Fibroblast of skin of scalp (primary cell): Measurements from ENCODE around the gene THBS1.

Experiments
- DNase-seq: peaks from one replicate; pipeline ENCODE4 v3.0.0-alpha.2; 2013

Gene THBS1

DNA sequence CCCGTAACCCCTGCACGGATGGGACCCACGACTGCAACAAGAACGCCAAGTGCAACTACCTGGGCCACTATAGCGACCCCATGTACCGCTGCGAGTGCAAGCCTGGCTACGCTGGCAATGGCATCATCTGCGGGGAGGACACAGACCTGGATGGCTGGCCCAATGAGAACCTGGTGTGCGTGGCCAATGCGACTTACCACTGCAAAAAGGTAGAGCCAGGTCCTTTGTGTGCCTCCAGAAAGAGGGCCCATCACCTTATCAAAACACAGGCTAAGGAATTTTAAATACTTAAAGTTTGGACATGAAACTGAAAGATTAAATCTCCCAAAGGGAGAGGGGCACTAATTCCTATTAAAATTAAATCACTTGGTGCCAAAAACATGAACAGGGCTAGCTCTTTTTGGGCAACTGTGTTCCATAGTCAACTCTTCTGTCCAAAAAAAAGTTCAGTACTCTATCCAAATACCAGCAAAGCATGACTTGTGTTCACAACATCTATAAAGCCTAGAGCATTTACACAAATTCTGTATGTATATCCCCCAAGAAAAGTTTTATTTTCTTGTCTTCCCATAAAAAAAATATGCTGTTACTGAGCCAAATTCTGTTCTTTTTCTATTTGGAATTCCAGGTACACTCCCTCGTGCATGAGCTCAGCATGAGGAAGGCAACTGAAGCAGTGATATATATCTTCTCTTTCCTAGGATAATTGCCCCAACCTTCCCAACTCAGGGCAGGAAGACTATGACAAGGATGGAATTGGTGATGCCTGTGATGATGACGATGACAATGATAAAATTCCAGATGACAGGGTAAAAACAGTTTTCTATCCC lies 9.2 kb downstream of the THBS1 start:
- DNase-seq: peak; percentile 49

DNA sequence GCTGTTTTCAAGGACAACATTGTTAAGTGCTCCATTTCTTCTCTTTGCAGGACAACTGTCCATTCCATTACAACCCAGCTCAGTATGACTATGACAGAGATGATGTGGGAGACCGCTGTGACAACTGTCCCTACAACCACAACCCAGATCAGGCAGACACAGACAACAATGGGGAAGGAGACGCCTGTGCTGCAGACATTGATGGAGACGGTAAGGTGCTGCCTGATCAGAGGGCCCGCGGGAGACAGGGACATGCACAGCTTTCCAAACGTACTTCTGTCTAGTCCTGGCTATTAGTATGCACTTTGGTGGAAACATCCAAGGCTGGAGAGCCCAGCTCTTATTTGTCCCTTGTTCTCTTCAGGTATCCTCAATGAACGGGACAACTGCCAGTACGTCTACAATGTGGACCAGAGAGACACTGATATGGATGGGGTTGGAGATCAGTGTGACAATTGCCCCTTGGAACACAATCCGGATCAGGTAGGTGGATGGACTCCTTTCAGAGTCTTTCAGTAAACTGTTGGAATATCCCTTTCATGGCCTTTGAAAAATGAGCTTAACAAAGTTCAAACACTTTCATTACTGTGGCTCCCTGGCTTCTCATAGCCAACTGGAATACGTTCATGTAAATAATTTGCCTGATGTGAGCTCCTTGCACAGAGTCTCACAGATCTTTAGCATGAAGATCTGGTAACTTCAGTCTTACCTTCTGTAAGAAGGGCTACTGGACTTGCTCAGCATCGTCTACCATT lies 10.4 kb downstream of the THBS1 start:
- peak; percentile 48 for DNase-seq

DNA sequence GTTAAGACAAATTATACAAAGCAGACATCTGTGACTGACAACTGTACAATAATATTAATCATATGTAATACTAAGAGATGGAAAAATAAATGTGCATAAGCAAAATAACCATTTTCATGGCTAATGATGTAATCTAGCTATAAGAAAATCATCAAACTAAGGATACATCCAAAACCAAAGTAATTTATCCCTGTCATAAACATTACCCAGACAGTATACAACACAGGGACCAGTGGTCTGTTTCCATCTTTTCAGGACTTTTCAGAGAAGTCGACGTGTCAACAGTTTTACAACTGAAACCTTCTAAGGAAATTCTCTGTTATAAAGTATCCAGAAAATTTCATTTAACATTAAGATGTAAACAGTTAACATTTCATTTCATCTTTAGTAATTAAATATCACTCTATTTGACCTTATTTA lies 11.0 kb downstream of the THBS1 start:
- DNase-seq: peak; percentile 47

DNA sequence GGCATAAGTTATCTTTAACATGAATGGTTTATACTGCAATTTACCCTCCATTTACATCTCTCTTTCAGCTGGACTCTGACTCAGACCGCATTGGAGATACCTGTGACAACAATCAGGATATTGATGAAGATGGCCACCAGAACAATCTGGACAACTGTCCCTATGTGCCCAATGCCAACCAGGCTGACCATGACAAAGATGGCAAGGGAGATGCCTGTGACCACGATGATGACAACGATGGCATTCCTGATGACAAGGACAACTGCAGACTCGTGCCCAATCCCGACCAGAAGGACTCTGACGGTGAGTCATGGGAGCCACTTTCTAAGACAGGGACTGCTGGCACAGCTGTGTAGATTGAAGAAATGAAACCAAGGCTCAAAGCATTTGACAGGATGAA lies 11.6 kb downstream of the THBS1 start:
- DNase-seq: peak; percentile 77

DNA sequence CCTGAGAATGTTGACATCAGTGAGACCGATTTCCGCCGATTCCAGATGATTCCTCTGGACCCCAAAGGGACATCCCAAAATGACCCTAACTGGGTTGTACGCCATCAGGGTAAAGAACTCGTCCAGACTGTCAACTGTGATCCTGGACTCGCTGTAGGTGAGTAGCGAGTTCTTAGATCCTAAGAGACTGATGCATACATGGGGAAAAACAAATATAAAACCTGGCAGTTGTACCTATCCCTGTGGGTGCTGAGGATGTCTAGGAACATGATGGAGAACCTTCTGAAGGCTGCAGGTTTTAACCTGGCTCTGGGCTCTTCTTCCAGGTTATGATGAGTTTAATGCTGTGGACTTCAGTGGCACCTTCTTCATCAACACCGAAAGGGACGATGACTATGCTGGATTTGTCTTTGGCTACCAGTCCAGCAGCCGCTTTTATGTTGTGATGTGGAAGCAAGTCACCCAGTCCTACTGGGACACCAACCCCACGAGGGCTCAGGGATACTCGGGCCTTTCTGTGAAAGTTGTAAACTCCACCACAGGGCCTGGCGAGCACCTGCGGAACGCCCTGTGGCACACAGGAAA lies 12.3 kb downstream of the THBS1 start:
- peak; percentile 43 for DNase-seq

DNA sequence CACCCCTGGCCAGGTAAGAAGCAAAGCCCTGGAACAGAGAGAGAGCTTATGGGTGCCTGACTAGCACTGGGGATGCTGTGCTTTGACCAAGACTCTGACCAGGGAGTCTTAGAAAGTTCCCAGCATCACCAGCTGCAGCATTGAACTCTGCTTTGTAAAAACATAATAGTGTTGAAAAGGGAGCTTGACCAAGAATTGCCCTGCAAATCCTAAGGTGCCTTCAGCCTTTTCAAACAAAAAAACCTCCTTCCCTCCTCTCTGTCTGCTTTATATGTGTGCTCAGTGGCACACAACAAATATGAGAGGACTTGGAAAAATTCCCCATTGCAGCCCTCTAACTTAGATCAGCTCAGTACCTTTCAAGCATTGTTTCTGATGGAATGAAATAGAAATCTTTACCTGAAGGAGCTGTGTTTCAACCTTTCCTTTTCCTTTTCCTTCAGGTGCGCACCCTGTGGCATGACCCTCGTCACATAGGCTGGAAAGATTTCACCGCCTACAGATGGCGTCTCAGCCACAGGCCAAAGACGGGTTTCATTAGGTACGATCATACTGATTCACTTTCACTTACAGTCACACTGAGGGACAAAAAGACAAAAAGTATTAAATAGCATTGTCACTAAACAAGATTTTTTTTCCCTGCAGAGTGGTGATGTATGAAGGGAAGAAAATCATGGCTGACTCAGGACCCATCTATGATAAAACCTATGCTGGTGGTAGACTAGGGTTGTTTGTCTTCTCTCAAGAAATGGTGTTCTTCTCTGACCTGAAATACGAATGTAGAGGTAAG lies 13.0 kb downstream of the THBS1 start:
- no peak for DNase-seq

DNA sequence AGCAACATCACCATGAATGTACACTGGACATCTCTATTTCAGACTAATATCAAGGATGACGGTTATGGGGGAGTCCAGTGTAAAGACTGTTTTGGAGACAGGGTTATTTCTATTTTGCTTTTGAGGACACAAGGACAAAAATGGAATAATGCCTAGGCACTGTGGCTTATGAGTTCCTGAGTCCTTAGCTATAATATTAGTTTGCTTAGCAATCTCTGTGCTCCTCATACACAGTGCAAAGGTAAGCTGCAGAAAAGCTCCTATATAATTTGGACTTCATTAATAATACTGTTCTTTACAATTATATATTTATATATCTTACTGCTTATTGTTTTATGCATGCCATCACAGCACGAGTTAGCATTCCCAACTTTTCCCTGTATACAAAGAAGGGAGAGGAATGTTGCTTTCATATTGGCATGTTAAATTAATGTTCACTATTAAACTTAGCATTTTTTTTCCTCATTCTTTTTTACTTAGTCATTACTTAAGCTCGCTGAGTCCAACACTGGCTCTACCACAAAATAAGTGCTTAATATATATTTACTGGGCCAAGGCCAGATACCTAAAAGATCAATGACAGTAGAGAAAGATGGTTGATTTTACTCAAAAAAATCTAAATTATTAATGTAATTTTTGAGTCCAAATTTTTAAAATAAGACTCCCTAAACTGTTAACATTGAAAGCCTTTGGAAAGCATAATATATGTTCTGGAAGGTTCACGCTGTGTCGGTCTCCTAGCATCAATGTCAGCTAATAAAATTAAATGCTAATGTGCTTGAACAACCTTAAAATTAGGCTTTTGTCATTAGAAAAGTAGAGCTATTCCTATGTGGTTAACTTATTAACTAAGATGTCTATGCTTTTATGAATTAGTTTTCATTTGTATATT lies 13.8 kb downstream of the THBS1 start:
- peak; percentile 74 for DNase-seq

DNA sequence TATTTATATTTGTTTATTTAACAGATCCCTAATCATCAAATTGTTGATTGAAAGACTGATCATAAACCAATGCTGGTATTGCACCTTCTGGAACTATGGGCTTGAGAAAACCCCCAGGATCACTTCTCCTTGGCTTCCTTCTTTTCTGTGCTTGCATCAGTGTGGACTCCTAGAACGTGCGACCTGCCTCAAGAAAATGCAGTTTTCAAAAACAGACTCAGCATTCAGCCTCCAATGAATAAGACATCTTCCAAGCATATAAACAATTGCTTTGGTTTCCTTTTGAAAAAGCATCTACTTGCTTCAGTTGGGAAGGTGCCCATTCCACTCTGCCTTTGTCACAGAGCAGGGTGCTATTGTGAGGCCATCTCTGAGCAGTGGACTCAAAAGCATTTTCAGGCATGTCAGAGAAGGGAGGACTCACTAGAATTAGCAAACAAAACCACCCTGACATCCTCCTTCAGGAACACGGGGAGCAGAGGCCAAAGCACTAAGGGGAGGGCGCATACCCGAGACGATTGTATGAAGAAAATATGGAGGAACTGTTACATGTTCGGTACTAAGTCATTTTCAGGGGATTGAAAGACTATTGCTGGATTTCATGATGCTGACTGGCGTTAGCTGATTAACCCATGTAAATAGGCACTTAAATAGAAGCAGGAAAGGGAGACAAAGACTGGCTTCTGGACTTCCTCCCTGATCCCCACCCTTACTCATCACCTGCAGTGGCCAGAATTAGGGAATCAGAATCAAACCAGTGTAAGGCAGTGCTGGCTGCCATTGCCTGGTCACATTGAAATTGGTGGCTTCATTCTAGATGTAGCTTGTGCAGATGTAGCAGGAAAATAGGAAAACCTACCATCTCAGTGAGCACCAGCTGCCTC lies 14.7 kb downstream of the THBS1 start:
- peak; percentile 57 for DNase-seq

DNA sequence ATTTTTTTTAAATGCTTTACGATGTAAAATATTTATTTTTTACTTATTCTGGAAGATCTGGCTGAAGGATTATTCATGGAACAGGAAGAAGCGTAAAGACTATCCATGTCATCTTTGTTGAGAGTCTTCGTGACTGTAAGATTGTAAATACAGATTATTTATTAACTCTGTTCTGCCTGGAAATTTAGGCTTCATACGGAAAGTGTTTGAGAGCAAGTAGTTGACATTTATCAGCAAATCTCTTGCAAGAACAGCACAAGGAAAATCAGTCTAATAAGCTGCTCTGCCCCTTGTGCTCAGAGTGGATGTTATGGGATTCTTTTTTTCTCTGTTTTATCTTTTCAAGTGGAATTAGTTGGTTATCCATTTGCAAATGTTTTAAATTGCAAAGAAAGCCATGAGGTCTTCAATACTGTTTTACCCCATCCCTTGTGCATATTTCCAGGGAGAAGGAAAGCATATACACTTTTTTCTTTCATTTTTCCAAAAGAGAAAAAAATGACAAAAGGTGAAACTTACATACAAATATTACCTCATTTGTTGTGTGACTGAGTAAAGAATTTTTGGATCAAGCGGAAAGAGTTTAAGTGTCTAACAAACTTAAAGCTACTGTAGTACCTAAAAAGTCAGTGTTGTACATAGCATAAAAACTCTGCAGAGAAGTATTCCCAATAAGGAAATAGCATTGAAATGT lies 15.6 kb downstream of the THBS1 start:
- DNase-seq: peak; percentile 52

DNA sequence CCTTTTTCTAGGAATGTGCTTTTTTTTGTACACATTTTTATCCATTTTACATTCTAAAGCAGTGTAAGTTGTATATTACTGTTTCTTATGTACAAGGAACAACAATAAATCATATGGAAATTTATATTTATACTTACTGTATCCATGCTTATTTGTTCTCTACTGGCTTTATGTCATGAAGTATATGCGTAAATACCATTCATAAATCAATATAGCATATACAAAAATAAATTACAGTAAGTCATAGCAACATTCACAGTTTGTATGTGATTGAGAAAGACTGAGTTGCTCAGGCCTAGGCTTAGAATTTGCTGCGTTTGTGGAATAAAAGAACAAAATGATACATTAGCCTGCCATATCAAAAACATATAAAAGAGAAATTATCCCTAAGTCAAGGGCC lies 16.5 kb downstream of the THBS1 start:
- DNase-seq: no peak

DNA sequence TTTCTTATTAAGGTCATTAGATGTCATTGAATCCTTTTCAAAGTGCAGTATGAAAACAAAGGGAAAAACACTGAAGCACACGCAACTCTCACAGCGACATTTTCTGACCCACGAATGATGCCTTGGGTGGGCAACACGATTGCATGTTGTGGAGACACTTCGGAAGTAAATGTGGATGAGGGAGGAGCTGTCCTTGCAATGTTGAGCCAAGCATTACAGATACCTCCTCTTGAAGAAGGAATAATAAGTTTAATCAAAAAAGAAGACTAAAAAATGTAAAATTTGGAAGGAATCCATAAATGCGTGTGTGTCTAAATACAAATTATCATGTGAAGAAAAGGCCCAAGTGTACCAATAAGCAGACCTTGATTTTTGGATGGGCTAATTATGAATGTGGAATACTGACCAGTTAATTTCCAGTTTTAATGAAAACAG lies 16.9 kb downstream of the THBS1 start:
- peak; percentile 86 for DNase-seq

DNA sequence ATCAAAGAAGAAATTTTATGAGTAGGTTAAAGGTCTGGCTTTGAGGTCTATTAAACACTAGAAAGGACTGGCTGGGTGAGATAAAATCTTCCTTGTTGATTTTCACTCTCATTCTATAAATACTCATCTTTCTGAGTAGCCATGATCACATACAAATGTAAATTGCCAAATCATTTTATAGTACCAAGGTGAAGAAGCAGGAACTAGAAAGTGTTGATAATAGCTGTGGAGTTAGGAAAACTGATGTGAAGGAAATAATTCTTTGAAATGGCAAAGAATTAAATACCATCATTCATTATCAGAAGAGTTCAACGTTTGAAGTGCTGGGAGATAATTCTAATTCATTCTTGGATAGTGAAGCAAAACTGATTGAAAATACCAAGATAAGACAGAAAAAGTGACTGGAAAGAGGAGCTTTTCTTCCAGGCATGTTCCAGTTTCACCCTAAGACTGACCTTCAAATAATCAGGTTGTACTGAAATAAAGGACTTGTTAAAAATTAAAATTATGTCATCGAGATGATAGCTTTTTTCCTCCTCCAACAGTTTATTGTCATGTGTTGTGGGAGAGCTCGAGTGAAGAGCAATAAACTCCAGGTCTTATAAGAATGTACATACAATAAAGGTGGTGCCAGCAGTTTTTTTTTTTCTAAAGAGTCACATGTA lies 17.4 kb downstream of the THBS1 start:
- peak; percentile 81 for DNase-seq

DNA sequence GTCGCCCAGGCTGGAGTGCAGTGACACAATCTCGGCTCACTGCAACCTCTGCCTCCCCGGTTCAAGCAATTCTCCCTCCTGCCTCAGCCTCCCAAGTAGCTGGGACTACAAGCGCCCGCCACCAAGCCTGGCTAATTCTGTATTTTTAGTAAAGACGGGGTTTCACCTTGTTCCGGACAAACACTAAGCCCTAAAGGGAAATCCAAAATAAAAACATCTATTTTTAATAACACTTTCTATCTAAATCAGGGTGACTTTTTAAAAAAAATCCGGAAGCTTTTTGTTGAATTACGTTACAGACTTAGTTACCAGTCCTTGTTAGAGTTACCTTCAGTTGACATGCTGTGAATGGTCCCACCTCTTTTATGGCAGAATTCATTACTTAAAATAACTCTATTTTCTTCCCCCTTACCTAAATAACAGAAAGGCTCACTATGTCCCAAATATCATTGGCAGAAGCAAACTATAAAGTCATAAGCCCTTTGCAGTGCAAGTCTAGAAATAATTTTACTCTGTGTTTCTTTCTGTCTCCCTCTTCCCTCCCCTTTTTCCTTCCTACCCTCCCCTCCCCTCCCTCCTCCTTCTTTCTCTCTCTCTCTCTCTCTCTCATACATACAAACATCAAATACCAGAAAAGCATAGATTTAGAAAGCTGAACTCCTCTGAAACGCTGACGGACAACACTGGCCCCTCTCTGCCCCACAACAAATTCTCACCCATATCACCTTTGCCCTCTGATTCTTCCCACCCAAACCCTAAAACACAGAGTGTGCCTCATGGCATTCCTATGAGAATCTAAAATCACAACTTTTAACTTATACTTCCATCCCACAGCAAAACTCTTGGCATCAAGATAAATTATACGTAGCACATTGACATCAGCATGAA lies 18.3 kb downstream of the THBS1 start:
- peak; percentile 64 for DNase-seq

DNA sequence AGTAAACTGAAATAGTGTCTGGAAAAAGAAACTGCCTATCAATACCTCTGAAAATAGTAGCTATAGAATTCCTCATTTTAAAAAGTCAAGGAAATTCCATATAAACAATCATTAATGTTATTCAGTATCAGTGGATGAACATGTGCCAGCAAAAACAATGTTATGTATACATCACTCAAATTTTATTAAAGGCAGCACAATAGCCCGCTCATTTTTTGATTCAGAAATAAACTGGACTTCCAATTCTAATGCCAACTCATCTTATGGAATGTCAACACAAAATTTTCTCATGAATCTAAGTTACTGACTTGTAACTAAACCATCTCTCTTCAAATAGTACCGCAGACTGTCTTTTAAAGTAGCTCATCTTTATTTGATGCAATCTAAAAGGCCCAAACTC lies 19.0 kb downstream of the THBS1 start:
- DNase-seq: peak; percentile 79

DNA sequence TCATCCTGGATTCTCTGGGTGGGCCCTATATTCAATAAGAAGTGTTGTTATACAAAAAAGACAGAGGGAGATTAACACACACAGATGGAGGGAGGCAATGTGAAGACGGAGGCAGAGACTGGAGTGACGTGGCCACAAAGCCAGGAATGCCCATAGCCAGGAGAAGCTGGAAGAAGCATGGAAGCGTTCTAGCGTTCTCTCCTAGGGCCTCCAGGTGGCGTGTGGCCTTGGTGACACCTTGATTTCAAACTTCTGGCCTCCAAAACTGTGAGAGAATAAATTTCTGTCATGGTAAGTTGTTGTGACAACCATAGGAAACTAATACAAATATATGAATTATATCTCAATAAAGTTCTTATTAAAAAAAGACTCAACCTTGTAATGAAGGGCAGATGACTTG lies 21.3 kb downstream of the THBS1 start:
- DNase-seq: peak; percentile 8

DNA sequence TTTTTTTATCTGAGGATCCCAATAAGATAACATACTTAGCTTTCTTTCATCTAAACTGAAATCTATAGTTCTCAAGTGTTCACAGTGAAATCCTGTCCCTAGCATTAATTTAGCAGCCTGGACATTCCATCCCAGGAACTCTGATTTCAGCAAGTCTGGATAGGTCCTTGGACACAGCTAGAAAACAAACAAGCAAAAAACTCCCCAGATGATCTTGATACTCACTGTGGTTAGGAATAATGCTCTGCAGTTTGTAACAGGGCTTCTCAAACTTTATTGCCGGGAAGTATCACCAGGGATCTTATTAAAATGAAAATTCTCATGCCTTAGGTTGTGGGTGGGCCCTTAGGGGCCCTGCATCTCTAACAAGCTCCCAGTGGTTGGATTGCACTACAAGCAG lies 24.3 kb downstream of the THBS1 start:
- no peak for DNase-seq

DNA sequence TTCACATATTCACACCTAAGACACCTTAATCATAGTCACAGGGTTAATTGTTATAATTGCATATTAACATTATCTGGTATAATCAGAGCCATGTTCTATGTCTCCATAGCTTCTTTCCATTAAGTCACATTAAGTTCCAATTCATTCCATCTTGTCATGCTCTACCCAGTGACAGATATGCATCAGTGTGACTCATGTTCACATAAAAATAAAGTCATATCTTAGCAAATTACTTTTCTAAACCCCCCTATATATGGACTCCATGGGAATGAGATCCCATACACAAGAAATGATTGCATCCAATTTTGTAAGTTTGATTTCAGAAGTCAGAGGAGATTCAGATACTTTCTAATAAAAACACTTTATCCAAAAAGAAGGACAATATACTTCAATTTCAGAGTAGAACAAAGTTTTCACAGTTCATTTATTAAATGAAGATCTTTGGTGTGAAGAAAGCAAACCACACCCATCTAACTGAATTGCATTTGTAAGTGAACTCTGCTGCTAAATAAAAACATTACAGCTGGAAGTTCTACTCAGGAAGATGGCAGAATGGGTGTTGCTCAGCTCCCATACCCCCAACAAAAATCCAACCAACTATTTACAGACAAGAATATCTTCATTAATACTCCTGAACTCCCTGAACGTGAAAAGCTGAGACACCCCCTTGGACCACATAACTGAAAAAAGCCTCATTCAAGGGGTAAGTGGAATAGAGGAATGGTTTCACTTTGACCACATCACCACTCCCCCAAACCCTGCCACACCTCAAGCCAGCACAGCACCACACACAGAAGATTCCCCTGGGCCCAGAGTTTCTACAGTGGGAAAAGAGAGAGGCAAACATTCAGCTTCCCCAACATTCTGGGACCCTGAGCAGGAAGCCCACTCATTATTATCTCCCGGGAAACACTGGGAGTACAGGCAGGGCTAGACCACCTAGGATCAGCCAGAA lies 27.6 kb downstream of the THBS1 start:
- no peak for DNase-seq
